Measurements from ENCODE around the gene NKAIN4. TPM values are rescaled to one million over a fixed set of nuclear protein-coding genes. Genes with fewer than 3 reads are reported as not detected.

The NKAIN4 gene
- total RNA-seq, 2 experiments from 2014 or later = not detected

DNA sequence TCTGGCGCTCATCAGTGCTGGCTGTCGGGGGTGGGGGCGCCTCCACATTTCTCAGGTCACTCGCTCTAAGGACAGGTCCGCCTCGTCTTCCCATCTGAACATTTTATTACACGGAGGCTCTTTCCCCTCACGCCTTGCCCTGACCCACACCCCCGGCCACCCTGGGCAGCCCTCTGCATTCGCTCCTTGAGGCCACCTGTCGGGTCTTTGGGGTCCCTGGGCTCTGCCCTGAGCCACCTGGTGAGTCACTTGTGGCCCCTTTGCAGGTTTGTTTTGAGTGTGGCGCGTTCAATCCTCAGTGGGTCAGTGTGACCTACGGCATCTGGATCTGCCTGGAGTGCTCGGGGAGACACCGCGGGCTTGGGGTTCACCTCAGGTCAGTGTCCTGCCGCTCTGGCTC lies 21.6 kb upstream of the NKAIN4 start:
- peaks cover 3% of the 10 kb centered on the region for H3K36me3 Mint-ChIP-seq
- no peaks in the 10 kb centered on the region for H3K27me3 Mint-ChIP-seq
- no peak for ATAC-seq
- H3K4me1 Mint-ChIP-seq = peaks cover 25% of the 10 kb centered on the region
- H3K9me3 Mint-ChIP-seq (ENCODE audit: low read depth) = no peaks in the 10 kb centered on the region
- H3K4me3 Mint-ChIP-seq = no peak overlapping the region
- CTCF ChIA-PET = no interaction called here
- DNase-seq = no peak
- no peak overlapping the region for H3K27ac Mint-ChIP-seq

GRCh38 chr20:63274381-63275228 lies 20.3 kb upstream of the NKAIN4 start:
- H3K9me3 Mint-ChIP-seq (ENCODE audit: low read depth) = no peaks in the 10 kb centered on the region
- no peak for ATAC-seq
- CTCF ChIA-PET = interaction anchor here (1.3 kb wide), 1 partner anchor 12 kb away, joined by 5 read pairs; no protein-coding TSS in a partner anchor
- DNase-seq = no peak
- H3K36me3 Mint-ChIP-seq = peaks cover 3% of the 10 kb centered on the region
- H3K27me3 Mint-ChIP-seq = no peaks in the 10 kb centered on the region
- peaks cover 26% of the 10 kb centered on the region for H3K4me1 Mint-ChIP-seq
- no peak overlapping the region for H3K27ac Mint-ChIP-seq
- peak overlapping the region; percentile 24 for H3K4me3 Mint-ChIP-seq

GRCh38 chr20:63273635-63274380 lies 19.5 kb upstream of the NKAIN4 start:
- no peak for ATAC-seq
- no peaks in the 10 kb centered on the region for H3K27me3 Mint-ChIP-seq
- H3K27ac Mint-ChIP-seq = peak overlapping the region; percentile 82
- no peaks in the 10 kb centered on the region for H3K9me3 Mint-ChIP-seq (ENCODE audit: low read depth)
- H3K4me3 Mint-ChIP-seq = peak overlapping the region; percentile 79
- H3K4me1 Mint-ChIP-seq = peaks cover 26% of the 10 kb centered on the region
- H3K36me3 Mint-ChIP-seq = peaks cover 1% of the 10 kb centered on the region
- no peak for DNase-seq
- CTCF ChIA-PET = interaction anchor here (1.3 kb wide), 1 partner anchor 13 kb away, joined by 5 read pairs; no protein-coding TSS in a partner anchor

DNA sequence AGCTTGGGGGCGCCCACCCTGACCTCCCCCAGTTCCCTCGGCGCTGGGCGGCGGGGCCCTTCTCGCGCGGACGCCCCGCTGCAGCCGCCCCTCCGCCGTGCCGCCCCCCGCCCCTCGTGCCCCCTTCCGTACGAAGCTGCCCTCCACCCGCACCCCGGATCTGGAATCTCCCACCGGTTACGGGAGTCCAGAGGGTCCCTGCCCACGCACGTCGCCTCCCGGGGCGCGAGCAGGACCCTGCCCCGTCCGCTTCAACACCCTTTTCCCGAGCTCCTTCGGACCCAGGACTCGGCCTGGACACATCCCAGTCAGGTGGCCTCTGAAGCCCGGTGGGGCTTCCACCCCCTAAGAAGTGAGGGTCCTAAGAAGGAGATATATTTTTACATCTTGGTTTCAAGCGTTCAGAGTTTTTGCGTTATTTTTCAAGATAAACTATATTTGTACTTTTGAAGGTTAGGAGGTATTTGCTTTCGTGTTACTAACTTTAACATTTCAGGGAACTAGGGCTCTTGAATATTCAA lies 18.9 kb upstream of the NKAIN4 start:
- no peaks in the 10 kb centered on the region for H3K9me3 Mint-ChIP-seq (ENCODE audit: low read depth)
- peak overlapping the region; percentile 79 for H3K4me3 Mint-ChIP-seq
- DNase-seq (no peak), ATAC-seq (no peak)
- H3K27ac Mint-ChIP-seq = peak overlapping the region; percentile 82
- H3K27me3 Mint-ChIP-seq = no peaks in the 10 kb centered on the region
- H3K36me3 Mint-ChIP-seq = peaks cover 1% of the 10 kb centered on the region
- CTCF ChIA-PET = interaction anchor here (0.6 to 1.3 kb wide), 6 partner anchors 14 to 223 kb away, joined by 3 to 7 read pairs (median 4); partner anchors contain the start of genes BIRC7 and YTHDF1
- peaks cover 26% of the 10 kb centered on the region for H3K4me1 Mint-ChIP-seq

DNA sequence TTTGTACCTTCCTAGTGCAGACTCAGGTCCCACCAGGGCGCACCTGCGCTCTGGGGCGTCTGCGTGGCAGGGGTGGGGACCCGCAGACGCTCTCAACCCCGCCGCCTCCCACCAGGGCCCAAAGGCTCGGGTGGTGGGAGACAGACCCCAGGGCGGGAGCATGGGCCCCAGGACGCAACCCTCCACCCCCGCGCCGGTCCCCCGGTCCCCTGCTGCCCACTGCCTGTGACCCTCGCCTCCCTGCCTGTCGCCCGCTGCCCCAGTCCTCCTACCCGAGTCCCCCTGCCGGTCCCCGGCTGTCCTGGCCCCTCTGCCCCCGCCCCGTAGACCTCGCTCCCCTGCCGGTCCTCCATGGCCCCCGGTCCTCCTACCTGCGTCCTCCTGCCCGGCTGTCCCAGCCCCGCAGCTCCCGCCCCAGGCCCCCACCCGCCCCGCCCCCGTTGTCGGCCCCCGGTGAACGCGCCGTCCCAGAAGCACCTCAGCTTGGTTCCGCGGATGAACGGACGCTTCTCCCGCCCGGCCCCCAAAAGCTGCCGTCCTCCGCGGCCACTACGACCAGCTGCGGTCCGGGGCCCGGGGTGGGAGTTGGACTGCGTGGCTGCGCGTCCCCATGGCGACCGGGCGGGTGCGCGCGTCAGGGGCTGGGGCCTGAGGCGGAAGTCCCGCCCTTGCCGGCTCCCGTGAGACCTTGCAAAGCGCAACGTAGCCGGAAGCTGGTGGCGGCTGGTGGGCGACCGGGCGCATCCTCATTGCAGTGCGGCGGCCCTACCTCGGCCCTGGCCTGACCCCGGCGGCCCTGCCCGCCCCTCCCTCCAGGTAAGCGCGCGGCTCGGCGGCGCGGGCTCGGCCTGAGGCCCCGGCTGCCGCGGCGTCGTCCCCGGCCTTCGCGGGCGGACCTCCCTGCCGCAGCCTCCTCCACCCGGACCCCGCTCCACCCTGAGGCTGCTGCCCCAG lies 18.1 kb upstream of the NKAIN4 start, which contains the start of gene ARFGAP1:
Gene ARFGAP1, plus strand, starts transcription at position 709 of the 954 bp plus-strand sequence. CDS start 2,768 bp downstream, outside the sequence.
- Mint-ChIP-seq H3K36me3 (peaks cover 1% of the 10 kb centered on the region), H3K27me3 (no peaks in the 10 kb centered on the region), H3K9me3 (ENCODE audit: low read depth) (no peaks in the 10 kb centered on the region), H3K27ac (peak within 1 kb of the TSS; percentile 82), H3K4me1 (peaks cover 26% of the 10 kb centered on the region), H3K4me3 (peak within 1 kb of the TSS; percentile 79)
- peak; percentile 93 for DNase-seq
- CTCF ChIA-PET = interaction anchor here (0.6 to 1.8 kb wide), 6 partner anchors 18 to 224 kb away, joined by 3 to 7 read pairs (median 4); partner anchors contain the start of genes BIRC7 and YTHDF1
- ATAC-seq = peak; percentile 97

DNA sequence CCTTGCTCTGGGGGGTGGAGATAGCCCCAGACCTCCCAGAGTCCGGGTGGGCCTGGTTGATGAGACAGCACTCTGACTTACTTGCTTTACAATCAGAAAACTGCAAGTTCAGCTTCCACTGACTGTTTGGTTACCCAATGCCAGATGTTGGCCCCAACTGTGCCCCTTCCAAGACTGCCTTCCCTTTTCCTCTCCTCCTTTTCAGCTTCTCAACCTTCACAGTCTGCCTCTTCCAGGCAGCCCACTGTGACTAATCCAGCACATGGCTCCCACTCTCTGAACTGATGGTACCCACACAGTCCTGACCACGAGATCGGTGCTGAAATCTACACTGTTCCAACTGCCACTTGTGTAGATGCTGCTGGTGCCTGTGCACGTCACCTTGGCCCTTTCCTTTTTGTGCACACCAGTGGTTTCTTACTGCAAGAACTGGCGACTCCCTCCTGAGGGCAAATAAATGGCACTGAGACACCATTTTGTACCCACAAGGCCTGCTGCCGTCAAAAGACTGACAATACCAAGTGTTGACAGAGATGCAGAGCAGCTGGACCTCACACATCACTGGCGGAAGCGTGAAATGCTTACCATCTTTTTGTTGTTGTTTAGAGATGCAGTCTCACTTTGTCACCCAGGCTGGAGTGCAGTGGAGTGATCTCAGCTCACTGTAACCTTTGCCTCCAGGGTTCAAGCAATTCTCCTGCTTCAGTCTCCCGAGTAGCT lies 16.5 kb upstream of the NKAIN4 start:
- H3K4me3 Mint-ChIP-seq = no peak overlapping the region
- CTCF ChIA-PET = interaction anchor here (1.0 to 1.8 kb wide), 2 partner anchors 20 to 47 kb away, joined by 3 to 5 read pairs; no protein-coding TSS in a partner anchor
- H3K36me3 Mint-ChIP-seq = peaks cover 1% of the 10 kb centered on the region
- H3K4me1 Mint-ChIP-seq = peaks cover 26% of the 10 kb centered on the region
- H3K27me3 Mint-ChIP-seq = peaks cover 3% of the 10 kb centered on the region
- DNase-seq = no peak
- ATAC-seq = no peak
- no peaks in the 10 kb centered on the region for H3K9me3 Mint-ChIP-seq (ENCODE audit: low read depth)
- no peak overlapping the region for H3K27ac Mint-ChIP-seq

- DNase-seq (no peak), ATAC-seq (no peak)
- Mint-ChIP-seq H3K27me3 (peaks cover 5% of the 10 kb centered on the region), H3K9me3 (ENCODE audit: low read depth) (no peaks in the 10 kb centered on the region), H3K4me3 (no peak overlapping the region), H3K4me1 (peaks cover 19% of the 10 kb centered on the region), H3K36me3 (peaks cover 1% of the 10 kb centered on the region), H3K27ac (no peak overlapping the region)
- CTCF ChIA-PET = no interaction called here
Observed at GRCh38 chr20:63269724-63270123, 15.5 kb upstream of the NKAIN4 start.

DNA sequence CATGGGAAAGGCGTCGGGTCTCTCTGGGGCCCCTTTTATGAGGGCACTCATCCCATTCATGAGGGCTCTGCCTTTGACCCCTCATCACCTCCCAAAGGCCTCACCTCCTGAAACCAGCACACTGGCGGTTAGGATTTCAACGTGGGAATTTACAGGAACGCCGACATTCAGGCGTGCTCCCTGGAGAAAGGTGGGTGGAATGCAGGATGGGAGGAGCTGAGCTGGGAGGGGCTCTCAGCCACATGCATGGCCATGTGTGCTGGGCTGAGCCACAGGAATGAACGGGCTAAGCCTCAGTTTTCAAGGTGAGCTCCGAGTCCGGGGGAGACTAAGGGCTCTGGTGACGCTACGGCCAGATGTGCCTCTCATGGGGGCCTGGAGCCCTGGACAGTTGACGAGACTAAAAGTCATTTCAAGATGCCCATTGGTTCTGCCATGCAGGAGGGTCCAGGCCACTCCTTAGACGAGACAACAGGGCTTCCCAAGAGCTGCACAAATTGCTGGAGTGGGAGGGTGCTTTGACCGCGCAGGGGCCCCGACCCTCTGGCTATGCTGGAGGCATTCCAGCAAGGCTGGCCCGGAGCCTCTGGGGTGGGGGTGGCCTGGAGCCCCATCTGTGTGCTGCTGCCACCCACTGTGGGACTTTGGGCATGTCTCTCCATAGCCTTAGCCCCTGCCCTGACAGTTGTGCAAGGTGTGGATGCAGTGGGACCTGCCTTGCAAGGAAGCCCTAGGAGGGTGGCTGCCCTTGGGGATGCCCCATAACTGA lies 14.6 kb upstream of the NKAIN4 start:
- peaks cover 1% of the 10 kb centered on the region for H3K36me3 Mint-ChIP-seq
- H3K4me3 Mint-ChIP-seq = no peak overlapping the region
- DNase-seq (no peak), ATAC-seq (no peak)
- CTCF ChIA-PET = no interaction called here
- H3K27ac Mint-ChIP-seq = no peak overlapping the region
- peaks cover 11% of the 10 kb centered on the region for H3K4me1 Mint-ChIP-seq
- H3K27me3 Mint-ChIP-seq = peaks cover 12% of the 10 kb centered on the region
- no peaks in the 10 kb centered on the region for H3K9me3 Mint-ChIP-seq (ENCODE audit: low read depth)

- H3K4me3 Mint-ChIP-seq = no peak overlapping the region
Observed at GRCh38 chr20:63268256-63268655, 14.0 kb upstream of the NKAIN4 start.

GRCh38 chr20:63267691-63268090 lies 13.4 kb upstream of the NKAIN4 start:
- CTCF ChIA-PET = no interaction called here
- Mint-ChIP-seq H3K9me3 (ENCODE audit: low read depth) (no peaks in the 10 kb centered on the region), H3K4me1 (peaks cover 6% of the 10 kb centered on the region), H3K27ac (no peak overlapping the region), H3K4me3 (no peak overlapping the region), H3K36me3 (peaks cover 1% of the 10 kb centered on the region), H3K27me3 (peaks cover 15% of the 10 kb centered on the region)
- DNase-seq = no peak
- ATAC-seq = no peak

More at GRCh38 chr20:63268256-63268655, 14.0 kb upstream of the NKAIN4 start:
- no peak for DNase-seq
- CTCF ChIA-PET = no interaction called here
- Mint-ChIP-seq H3K27ac (no peak overlapping the region), H3K9me3 (ENCODE audit: low read depth) (no peaks in the 10 kb centered on the region), H3K36me3 (peaks cover 1% of the 10 kb centered on the region), H3K4me1 (peaks cover 6% of the 10 kb centered on the region), H3K27me3 (peaks cover 12% of the 10 kb centered on the region)
- ATAC-seq = no peak

DNA sequence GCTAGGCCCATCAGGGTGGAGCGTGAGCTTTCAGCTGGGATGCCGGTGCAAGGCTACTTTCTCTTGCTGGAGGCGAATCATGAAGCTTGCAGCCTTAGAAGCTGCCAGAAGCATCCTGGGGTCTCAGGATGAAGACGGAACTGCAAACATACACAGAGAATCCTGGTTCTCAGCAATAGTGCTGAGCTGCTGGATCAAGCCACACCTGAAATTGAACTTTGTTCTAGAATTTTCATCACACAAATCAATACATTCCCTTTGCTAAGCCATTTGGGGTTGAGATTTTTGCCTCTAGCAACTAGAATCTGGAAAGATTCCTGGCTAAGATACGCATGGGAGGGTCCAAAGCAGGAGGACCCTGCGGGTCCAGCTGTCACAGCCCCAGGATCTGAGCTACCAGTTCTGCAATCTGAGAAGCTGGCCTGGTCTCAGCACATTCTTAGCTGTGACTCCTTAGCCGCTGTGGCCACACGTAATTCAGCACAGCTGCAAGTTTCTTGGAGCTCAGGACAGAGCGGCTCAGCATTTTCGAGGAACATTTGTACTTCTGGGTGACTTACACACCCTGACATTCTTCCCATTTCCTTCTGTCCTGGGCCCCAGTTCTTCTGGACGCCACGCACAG lies 11.7 kb upstream of the NKAIN4 start:
- ATAC-seq (no peak), DNase-seq (no peak)
- Mint-ChIP-seq H3K36me3 (no peaks in the 10 kb centered on the region), H3K9me3 (ENCODE audit: low read depth) (no peaks in the 10 kb centered on the region), H3K4me3 (no peak overlapping the region), H3K27ac (no peak overlapping the region), H3K27me3 (peaks cover 19% of the 10 kb centered on the region), H3K4me1 (peaks cover 6% of the 10 kb centered on the region)
- CTCF ChIA-PET = no interaction called here

All from activated CD8-positive, alpha-beta memory T cell treated with anti-CD3 and anti-CD28 coated beads, Interleukin-2, amount 10 ng/mL, durations not matched to agents 7 days and 5 days (primary cell).